HEK293 (cell line): ENCODE measurements around the gene TRIM7.

Source experiments
- CTCF ChIA-PET: fragments of 350-600 bp; formaldehyde crosslinking; extraction: SDS; loops from one replicate; lab custom pipeline; 2021; ENCODE audit warnings: antibody characterized with exemption; lab: Yijun Ruan, JAX
- POLR2A ChIA-PET: fragments of 300-600 bp; formaldehyde crosslinking; extraction: SDS; loops from one replicate; lab custom pipeline; 2020; ENCODE audit warnings: antibody characterized with exemption, inconsistent platforms; lab: Yijun Ruan, JAX
- H3K27ac ChIP-seq: fragments of 200-500 bp; sonication (Bioruptor generic); 2 replicates; pipeline ENCODE4 v1.5.1; 2014; ENCODE audit warnings: low read depth, low read length, control low read depth, inconsistent platforms; ENCODE audit errors: extremely low read depth
- H3K36me3 ChIP-seq, 2 experiments: fragments of 200-500 bp in 1 of 2; sonication (Bioruptor generic) in 1 of 2; 1 replicate in 1 of 2; 2 replicates in 1 of 2; pipeline ENCODE4 v1.5.1; 2014 to 2017; ENCODE audit warnings: inconsistent platforms in 2 of 2, low read length in 2 of 2; ENCODE audit not compliant: control insufficient read depth in 2 of 2, insufficient read depth in 1 of 2
- H3K4me1 ChIP-seq: fragments of 200-500 bp; sonication (Bioruptor generic); 2 replicates; pipeline ENCODE4 v1.5.1; 2014; ENCODE audit warnings: mild to moderate bottlenecking, low read length, inconsistent platforms; ENCODE audit not compliant: control insufficient read depth, insufficient read depth
- H3K4me3 ChIP-seq: 2 replicates; pipeline ENCODE4 v1.5.1; 2011; ENCODE audit warnings: low read depth, mild to moderate bottlenecking, control low read depth, low read length, moderate library complexity
- H3K9me3 ChIP-seq: fragments of 200-500 bp; sonication (Bioruptor generic); 2 replicates; pipeline ENCODE4 v1.5.1; 2014; ENCODE audit warnings: low read depth, low read length, inconsistent platforms; ENCODE audit not compliant: control insufficient read depth, insufficient read depth
- AEBP2 ChIP-seq: fragments of 450-650 bp; formaldehyde crosslinking; IDR thresholded peaks from 2 replicates; pipeline ENCODE4 v1.5.1; 2016; ENCODE audit warnings: missing biosample characterization, missing genetic modification characterization, borderline replicate concordance
- IKZF3 ChIP-seq: fragments of 450-650 bp; IDR thresholded peaks from 2 replicates; pipeline ENCODE4 v1.5.0; 2018; ENCODE audit warnings: missing biosample characterization, mild to moderate bottlenecking, missing genetic modification characterization, moderate library complexity
- KLF7 ChIP-seq: fragments of 450-650 bp; formaldehyde crosslinking; IDR thresholded peaks from 2 replicates; pipeline ENCODE4 v1.5.1; 2016; ENCODE audit warnings: missing biosample characterization, missing genetic modification characterization, borderline replicate concordance
- OVOL3 ChIP-seq: fragments of 450-650 bp; formaldehyde crosslinking; IDR thresholded peaks from 2 replicates; pipeline ENCODE4 v1.5.1; 2016; ENCODE audit warnings: missing biosample characterization, missing genetic modification characterization
- PATZ1 ChIP-seq: fragments of 450-650 bp; formaldehyde crosslinking; IDR thresholded peaks from 2 replicates; pipeline ENCODE4 v1.5.1; 2016; ENCODE audit warnings: missing biosample characterization, missing genetic modification characterization
- SP2 ChIP-seq: fragments of 450-650 bp; formaldehyde crosslinking; IDR thresholded peaks from 2 replicates; pipeline ENCODE4 v1.5.1; 2016; ENCODE audit warnings: missing biosample characterization, missing genetic modification characterization
- WT1 ChIP-seq: fragments of 450-650 bp; formaldehyde crosslinking; IDR thresholded peaks from 2 replicates; pipeline ENCODE4 v1.5.1; 2016; ENCODE audit warnings: missing biosample characterization, missing genetic modification characterization
- ZBTB20 ChIP-seq: fragments of 450-650 bp; formaldehyde crosslinking; IDR thresholded peaks from 2 replicates; pipeline ENCODE4 v1.5.1; 2016; ENCODE audit warnings: missing biosample characterization, missing genetic modification characterization
- ZBTB48 ChIP-seq: fragments of 450-650 bp; formaldehyde crosslinking; IDR thresholded peaks from 2 replicates; pipeline ENCODE4 v1.5.1; 2016; ENCODE audit warnings: missing biosample characterization, missing genetic modification characterization
- ZBTB49 ChIP-seq: fragments of 450-650 bp; formaldehyde crosslinking; IDR thresholded peaks from 2 replicates; pipeline ENCODE4 v1.5.1; 2016; ENCODE audit warnings: missing biosample characterization, missing genetic modification characterization, low read depth
- ZNF146 ChIP-seq: fragments of 450-650 bp; formaldehyde crosslinking; IDR thresholded peaks from 2 replicates; pipeline ENCODE4 v1.5.1; 2016; ENCODE audit warnings: missing biosample characterization, missing genetic modification characterization
- ZNF19 ChIP-seq: fragments of 450-650 bp; formaldehyde crosslinking; IDR thresholded peaks from 2 replicates; pipeline ENCODE4; 2016; ENCODE audit warnings: missing biosample characterization, missing genetic modification characterization, low read depth
- ZNF202 ChIP-seq: fragments of 450-650 bp; formaldehyde crosslinking; IDR thresholded peaks from 2 replicates; pipeline ENCODE4 v1.5.1; 2016; ENCODE audit warnings: missing biosample characterization, missing genetic modification characterization, borderline replicate concordance
- ZNF221 ChIP-seq: fragments of 450-650 bp; formaldehyde crosslinking; IDR thresholded peaks from 2 replicates; pipeline ENCODE4 v1.5.1; 2017; ENCODE audit warnings: missing biosample characterization, missing genetic modification characterization, borderline replicate concordance
- ZNF423 ChIP-seq: fragments of 450-650 bp; formaldehyde crosslinking; IDR thresholded peaks from 2 replicates; pipeline ENCODE4 v1.5.1; 2016; ENCODE audit warnings: missing biosample characterization, missing genetic modification characterization
- ZNF580 ChIP-seq: fragments of 450-650 bp; formaldehyde crosslinking; IDR thresholded peaks from 2 replicates; pipeline ENCODE4 v1.5.1; 2016; ENCODE audit warnings: missing biosample characterization, missing genetic modification characterization
- ZNF621 ChIP-seq: fragments of 450-650 bp; formaldehyde crosslinking; IDR thresholded peaks from 2 replicates; pipeline ENCODE4 v1.5.1; 2017; ENCODE audit warnings: missing biosample characterization, missing genetic modification characterization
- ZNF677 ChIP-seq: fragments of 450-650 bp; IDR thresholded peaks from 2 replicates; pipeline ENCODE4 v1.5.0; 2018; ENCODE audit warnings: missing biosample characterization, mild to moderate bottlenecking, missing genetic modification characterization, moderate library complexity
- ZXDB ChIP-seq: fragments of 450-650 bp; formaldehyde crosslinking; IDR thresholded peaks from 2 replicates; pipeline ENCODE4 v1.5.1; 2016; ENCODE audit warnings: missing biosample characterization, missing genetic modification characterization
- TF ChIP-seq, protein P1 (sequence below): fragments of 450-650 bp; formaldehyde crosslinking; IDR thresholded peaks from 2 replicates; pipeline ENCODE4 v1.5.1; 2016; ENCODE audit warnings: missing biosample characterization, missing genetic modification characterization, borderline replicate concordance
- TF ChIP-seq, protein P2 (sequence below): fragments of 450-650 bp; formaldehyde crosslinking; IDR thresholded peaks from 2 replicates; pipeline ENCODE4 v1.5.1; 2016; ENCODE audit warnings: missing biosample characterization, missing genetic modification characterization

The TRIM7 gene

GRCh38 chr5:181168595-181169118 is 36.3 kb downstream of the TRIM7 start (continued):
- TF ChIP-seq, protein P1, sequence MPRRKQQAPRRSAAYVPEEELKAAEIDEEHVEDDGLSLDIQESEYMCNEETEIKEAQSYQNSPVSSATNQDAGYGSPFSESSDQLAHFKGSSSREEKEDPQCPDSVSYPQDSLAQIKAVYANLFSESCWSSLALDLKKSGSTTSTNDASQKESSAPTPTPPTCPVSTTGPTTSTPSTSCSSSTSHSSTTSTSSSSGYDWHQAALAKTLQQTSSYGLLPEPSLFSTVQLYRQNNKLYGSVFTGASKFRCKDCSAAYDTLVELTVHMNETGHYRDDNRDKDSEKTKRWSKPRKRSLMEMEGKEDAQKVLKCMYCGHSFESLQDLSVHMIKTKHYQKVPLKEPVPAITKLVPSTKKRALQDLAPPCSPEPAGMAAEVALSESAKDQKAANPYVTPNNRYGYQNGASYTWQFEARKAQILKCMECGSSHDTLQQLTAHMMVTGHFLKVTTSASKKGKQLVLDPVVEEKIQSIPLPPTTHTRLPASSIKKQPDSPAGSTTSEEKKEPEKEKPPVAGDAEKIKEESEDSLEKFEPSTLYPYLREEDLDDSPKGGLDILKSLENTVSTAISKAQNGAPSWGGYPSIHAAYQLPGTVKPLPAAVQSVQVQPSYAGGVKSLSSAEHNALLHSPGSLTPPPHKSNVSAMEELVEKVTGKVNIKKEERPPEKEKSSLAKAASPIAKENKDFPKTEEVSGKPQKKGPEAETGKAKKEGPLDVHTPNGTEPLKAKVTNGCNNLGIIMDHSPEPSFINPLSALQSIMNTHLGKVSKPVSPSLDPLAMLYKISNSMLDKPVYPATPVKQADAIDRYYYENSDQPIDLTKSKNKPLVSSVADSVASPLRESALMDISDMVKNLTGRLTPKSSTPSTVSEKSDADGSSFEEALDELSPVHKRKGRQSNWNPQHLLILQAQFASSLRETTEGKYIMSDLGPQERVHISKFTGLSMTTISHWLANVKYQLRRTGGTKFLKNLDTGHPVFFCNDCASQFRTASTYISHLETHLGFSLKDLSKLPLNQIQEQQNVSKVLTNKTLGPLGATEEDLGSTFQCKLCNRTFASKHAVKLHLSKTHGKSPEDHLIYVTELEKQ, result no peak
- TF ChIP-seq ZNF221 (tag by site-specific recombination) (no peak), ZBTB49 (tag by site-specific recombination) (no peak), ZNF19 (tag by site-specific recombination) (no peak), ZBTB20 (peak; percentile 80), OVOL3 (tag by site-specific recombination) (no peak), ZNF677 (tag by site-specific recombination) (no peak), ZNF146 (tag by site-specific recombination) (no peak), ZNF202 (tag by site-specific recombination) (no peak), ZNF580 (no peak), KLF7 (tag by site-specific recombination) (no peak), ZNF621 (tag by site-specific recombination) (no peak), ZNF423 (no peak), AEBP2 (no peak)

DNA sequence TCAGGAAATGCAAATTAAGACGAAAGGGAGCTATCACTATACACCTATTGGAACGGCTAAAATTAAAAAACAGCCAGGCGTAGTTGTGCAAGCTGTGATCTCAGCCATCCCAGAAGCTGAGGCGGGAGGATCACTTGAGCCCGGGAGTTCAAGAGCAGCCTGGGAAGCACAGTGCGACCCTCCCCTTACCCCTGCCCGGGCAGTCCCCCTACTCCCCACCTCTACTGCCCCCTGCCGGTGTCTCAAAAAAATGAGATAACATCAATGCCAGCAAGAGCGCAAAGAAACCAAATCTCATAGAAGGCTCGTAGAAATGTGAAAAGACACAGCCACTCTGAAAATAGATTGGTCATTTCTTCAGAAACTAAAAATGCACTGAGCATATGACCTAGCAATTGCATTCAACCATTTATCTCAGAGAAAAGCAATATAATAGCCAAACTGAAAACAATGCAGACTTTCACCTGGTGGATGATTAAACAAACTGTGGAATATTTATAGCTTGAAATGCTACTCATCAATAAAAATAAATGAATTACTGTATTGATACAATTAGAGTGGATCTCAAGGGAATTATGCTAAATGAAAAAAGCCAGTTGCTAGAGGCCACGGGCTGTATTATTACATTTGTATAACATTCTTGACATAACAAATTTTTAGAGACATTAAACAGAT is 37.0 kb downstream of the TRIM7 start:
- Histone ChIP-seq H3K27ac (no peak overlapping the region), H3K36me3 (no peaks in the 10 kb centered on the region), H3K4me1 (peaks cover 6% of the 10 kb centered on the region), H3K4me3 (no peak overlapping the region), H3K9me3 (no peaks in the 10 kb centered on the region)
- CTCF ChIA-PET, result interaction anchor here (0.8 to 3.6 kb wide), 14 partner anchors 9 to 375 kb away, joined by 3 to 27 read pairs (median 5); no protein-coding TSS in a partner anchor
- POLR2A ChIA-PET, result interaction anchor here (1.0 kb wide), 1 partner anchor 340 kb away, joined by 3 read pairs; no protein-coding TSS in a partner anchor
- TF ChIP-seq WT1 (tag by site-specific recombination) (peak; percentile 54), ZBTB48 (peak; percentile 48; the same call in 1 of the 2 replicates), SP2 (peak; percentile 50), PATZ1 (tag by site-specific recombination) (peak; percentile 68; the same call in 1 of the 2 replicates), ZXDB (tag by site-specific recombination) (peak; percentile 24; the same call in 1 of the 2 replicates), IKZF3 (peak; percentile 41; the same call in 1 of the 2 replicates)
- TF ChIP-seq, protein P2, sequence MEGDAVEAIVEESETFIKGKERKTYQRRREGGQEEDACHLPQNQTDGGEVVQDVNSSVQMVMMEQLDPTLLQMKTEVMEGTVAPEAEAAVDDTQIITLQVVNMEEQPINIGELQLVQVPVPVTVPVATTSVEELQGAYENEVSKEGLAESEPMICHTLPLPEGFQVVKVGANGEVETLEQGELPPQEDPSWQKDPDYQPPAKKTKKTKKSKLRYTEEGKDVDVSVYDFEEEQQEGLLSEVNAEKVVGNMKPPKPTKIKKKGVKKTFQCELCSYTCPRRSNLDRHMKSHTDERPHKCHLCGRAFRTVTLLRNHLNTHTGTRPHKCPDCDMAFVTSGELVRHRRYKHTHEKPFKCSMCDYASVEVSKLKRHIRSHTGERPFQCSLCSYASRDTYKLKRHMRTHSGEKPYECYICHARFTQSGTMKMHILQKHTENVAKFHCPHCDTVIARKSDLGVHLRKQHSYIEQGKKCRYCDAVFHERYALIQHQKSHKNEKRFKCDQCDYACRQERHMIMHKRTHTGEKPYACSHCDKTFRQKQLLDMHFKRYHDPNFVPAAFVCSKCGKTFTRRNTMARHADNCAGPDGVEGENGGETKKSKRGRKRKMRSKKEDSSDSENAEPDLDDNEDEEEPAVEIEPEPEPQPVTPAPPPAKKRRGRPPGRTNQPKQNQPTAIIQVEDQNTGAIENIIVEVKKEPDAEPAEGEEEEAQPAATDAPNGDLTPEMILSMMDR (tag by site-specific recombination), result peak; percentile 63
